GM23338 (cell line): ENCODE results near the gene SPTB.

Experiments used
- CREB1 ChIP-seq: fragments of 250-450 bp; sonication (Bioruptor Pico); IDR thresholded peaks from 2 replicates; pipeline ENCODE4 v1.5.0; 2020; ENCODE audit warnings: low read depth, mild to moderate bottlenecking, moderate library complexity
- CTCF ChIP-seq, 2 experiments: fragments of 200-600 bp in 1 of 2; sonication (generic) in 1 of 2; conservative IDR thresholded peaks; 2 replicates each; pipeline versions ENCODE4 v1.5.1 to v1.6.1; 2016 to 2017; ENCODE audit warnings: antibody characterized with exemption in 2 of 2, low read depth in 2 of 2, mild to moderate bottlenecking in 2 of 2, moderate library complexity in 1 of 2

- TF ChIP-seq CTCF (conservative IDR thresholded peaks at IDR 0.05; ENCODE audit: low read depth in 2 of 2) (no peak), CREB1 (CRISPR knock-in tag) (no peak)
Observed at GRCh38 chr14:64724578-64724930, 155.2 kb downstream of the SPTB start.
